ENCODE data around the gene KIF26B. TPM values are rescaled to one million over a fixed set of nuclear protein-coding genes. Genes with fewer than 3 reads are reported as not detected.

The KIF26B gene
- total RNA-seq, 4 donors from 2014 or later, result 3.6 to 7.0 (median 5.2) TPM

DNA sequence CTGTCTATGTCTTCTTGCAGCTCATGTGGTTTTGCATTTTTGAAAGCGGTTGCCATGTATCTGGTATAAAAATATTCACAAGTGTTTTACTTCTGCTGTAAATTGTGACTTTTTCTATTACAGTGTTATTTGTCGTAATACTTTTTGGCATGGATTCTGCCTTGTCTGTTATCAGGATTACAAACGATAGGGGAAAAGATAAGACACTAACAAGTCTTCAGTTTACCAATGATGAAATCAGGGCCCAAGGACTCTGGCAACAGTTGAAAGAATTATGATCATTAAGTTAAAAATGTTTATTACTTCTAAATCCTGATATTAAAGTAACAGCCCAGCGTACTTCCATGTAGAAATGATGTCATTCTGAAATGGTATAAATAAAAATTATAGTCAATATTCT lies 298.8 kb downstream of the KIF26B start:
- H3K9me3 ChIP-seq, result no peaks in the 10 kb centered on the region
- TF ChIP-seq, protein P1, sequence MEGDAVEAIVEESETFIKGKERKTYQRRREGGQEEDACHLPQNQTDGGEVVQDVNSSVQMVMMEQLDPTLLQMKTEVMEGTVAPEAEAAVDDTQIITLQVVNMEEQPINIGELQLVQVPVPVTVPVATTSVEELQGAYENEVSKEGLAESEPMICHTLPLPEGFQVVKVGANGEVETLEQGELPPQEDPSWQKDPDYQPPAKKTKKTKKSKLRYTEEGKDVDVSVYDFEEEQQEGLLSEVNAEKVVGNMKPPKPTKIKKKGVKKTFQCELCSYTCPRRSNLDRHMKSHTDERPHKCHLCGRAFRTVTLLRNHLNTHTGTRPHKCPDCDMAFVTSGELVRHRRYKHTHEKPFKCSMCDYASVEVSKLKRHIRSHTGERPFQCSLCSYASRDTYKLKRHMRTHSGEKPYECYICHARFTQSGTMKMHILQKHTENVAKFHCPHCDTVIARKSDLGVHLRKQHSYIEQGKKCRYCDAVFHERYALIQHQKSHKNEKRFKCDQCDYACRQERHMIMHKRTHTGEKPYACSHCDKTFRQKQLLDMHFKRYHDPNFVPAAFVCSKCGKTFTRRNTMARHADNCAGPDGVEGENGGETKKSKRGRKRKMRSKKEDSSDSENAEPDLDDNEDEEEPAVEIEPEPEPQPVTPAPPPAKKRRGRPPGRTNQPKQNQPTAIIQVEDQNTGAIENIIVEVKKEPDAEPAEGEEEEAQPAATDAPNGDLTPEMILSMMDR (IDR thresholded peaks at IDR 0.05), result no peak
- TF ChIP-seq POLR2A (IDR thresholded peaks at IDR 0.05) (no peak), EP300 (IDR thresholded peaks at IDR 0.05) (no peak), POLR2AphosphoS5 (IDR thresholded peaks at IDR 0.05) (no peak)
- no peak overlapping the region for H3K4me3 ChIP-seq
- peaks cover 4% of the 10 kb centered on the region for H3K27me3 ChIP-seq
- 63% methylated on average over 4 of the region's 4 CpGs for WGBS
- H3K27ac ChIP-seq, result no peak overlapping the region
- H3K36me3 ChIP-seq, result no peaks in the 10 kb centered on the region
- no peaks in the 10 kb centered on the region for H3K4me1 ChIP-seq
- DNase-seq (ENCODE audit: low spot score in 2 of 2), result no peak

DNA sequence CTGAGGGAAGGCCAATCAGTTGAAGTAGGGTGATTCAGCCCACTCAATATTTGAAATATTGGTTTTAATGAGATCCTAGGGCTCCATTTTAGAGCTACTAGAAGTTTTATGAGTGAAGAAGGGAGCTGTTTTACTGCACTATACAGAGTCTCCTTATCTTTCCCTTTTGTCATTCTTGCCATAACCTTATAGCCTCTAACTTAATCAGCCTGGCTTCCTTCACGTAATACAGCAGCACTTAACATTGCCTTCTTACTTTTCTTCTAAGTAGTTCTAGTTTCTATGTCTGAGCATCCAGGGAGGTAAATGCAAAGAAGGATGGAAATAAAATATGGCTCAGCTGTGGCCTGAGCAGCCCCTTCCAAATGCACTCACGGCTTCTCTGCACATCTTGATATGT lies 299.3 kb downstream of the KIF26B start:
- no peak overlapping the region for H3K27ac ChIP-seq
- TF ChIP-seq EP300 (IDR thresholded peaks at IDR 0.05), result no peak
- TF ChIP-seq POLR2AphosphoS5 (IDR thresholded peaks at IDR 0.05), result no peak
- TF ChIP-seq, protein P1 (IDR thresholded peaks at IDR 0.05), result no peak
- no peak for TF ChIP-seq POLR2A (IDR thresholded peaks at IDR 0.05)
- no peaks in the 10 kb centered on the region for H3K4me1 ChIP-seq
- peaks cover 4% of the 10 kb centered on the region for H3K27me3 ChIP-seq
- H3K4me3 ChIP-seq, result no peak overlapping the region
- no peaks in the 10 kb centered on the region for H3K36me3 ChIP-seq
- no peak for DNase-seq (ENCODE audit: low spot score in 2 of 2)
- no peaks in the 10 kb centered on the region for H3K9me3 ChIP-seq
- 95% methylated on average over 2 of the region's 2 CpGs for whole genome bisulfite sequencing

DNA sequence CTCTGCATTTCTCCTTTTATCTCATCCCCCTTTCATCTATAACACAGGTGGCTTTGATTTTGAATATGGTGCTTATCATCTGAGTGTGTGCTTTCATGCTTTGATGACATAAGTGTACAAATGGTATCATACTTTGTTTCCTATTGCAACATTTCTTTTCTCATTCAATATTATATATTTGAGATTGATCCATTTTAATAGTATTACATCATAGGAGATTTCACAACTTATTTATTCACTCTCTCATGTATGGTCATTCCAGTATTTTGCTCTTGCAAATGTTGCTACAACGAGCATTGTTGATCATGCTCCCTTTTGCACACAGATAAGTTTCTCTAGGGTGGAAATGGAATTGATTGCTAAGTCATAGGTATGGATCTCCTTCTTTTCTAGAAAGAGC lies 302.8 kb downstream of the KIF26B start:
- WGBS, result 92% methylated on average over 1 of the region's 1 CpG
- TF ChIP-seq EP300 (IDR thresholded peaks at IDR 0.05) (no peak), POLR2A (IDR thresholded peaks at IDR 0.05) (no peak), POLR2AphosphoS5 (IDR thresholded peaks at IDR 0.05) (no peak)
- TF ChIP-seq, protein P1 (IDR thresholded peaks at IDR 0.05), result no peak

DNA sequence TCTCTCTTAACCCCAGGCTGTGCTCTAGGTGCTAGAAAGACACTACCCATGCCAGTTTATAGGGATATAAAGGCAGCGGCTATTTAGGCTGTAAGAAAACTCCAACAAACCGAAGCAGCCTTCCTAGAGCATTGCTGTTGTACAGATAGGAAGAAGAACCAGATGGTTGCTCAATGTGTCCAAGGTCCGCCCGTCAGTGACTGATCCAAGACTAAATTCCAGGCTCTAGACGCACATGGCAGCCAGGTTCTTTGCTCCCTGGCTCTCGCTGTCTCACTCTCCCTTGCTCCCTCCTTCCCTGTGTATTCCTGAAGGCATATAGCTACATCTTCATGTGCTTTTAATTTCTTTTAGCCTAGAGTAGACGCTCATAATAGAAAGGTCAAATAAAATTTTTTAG lies 303.4 kb downstream of the KIF26B start:
- 32% methylated on average over 7 of the region's 7 CpGs for WGBS
- H3K4me1 ChIP-seq, result no peaks in the 10 kb centered on the region
- TF ChIP-seq, protein P1 (IDR thresholded peaks at IDR 0.05), result no peak
- no peak for TF ChIP-seq POLR2AphosphoS5 (IDR thresholded peaks at IDR 0.05)
- TF ChIP-seq EP300 (IDR thresholded peaks at IDR 0.05), result no peak
- no peak for TF ChIP-seq POLR2A (IDR thresholded peaks at IDR 0.05)

More for the DNA sequence above, 302.8 kb downstream of the KIF26B start:
- H3K9me3 ChIP-seq, result no peaks in the 10 kb centered on the region
- H3K4me3 ChIP-seq, result no peak overlapping the region
- H3K27ac ChIP-seq, result no peak overlapping the region
- H3K36me3 ChIP-seq, result no peaks in the 10 kb centered on the region
- DNase-seq (ENCODE audit: low spot score in 2 of 2), result no peak
- H3K27me3 ChIP-seq, result peaks cover 10% of the 10 kb centered on the region
- no peaks in the 10 kb centered on the region for H3K4me1 ChIP-seq

DNA sequence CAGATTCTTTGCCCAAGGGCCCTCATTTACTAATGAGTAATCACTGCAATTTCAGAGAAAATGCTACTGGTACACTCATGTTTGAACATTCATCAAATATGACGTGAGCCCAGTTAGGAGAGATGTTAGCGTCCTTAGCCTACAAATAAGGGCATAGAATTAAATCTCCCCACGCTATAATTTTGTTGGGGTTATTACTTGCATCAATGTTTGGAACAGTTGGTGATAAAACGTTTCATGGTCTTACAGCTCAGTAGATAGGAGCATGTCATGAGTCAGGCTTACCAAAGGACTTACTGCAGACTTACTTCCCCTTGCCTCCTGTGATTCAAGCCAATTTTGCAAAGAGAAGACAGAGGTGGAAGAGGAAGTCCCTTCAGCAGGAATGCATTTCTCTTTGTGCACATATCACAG lies 304.0 kb downstream of the KIF26B start:
- H3K27ac ChIP-seq, result no peak overlapping the region
- no peak for DNase-seq (ENCODE audit: low spot score in 2 of 2)
- H3K36me3 ChIP-seq, result no peaks in the 10 kb centered on the region
- H3K4me3 ChIP-seq, result no peak overlapping the region
- TF ChIP-seq, protein P1 (IDR thresholded peaks at IDR 0.05), result no peak
- no peak for TF ChIP-seq POLR2AphosphoS5 (IDR thresholded peaks at IDR 0.05)
- TF ChIP-seq EP300 (IDR thresholded peaks at IDR 0.05), result no peak
- no peak for TF ChIP-seq POLR2A (IDR thresholded peaks at IDR 0.05)
- H3K4me1 ChIP-seq, result no peaks in the 10 kb centered on the region
- peaks cover 10% of the 10 kb centered on the region for H3K27me3 ChIP-seq
- 37% methylated on average over 4 of the region's 4 CpGs for WGBS
- no peaks in the 10 kb centered on the region for H3K9me3 ChIP-seq

More for the DNA sequence above, 303.4 kb downstream of the KIF26B start:
- Histone ChIP-seq H3K9me3 (no peaks in the 10 kb centered on the region), H3K4me3 (no peak overlapping the region), H3K27ac (no peak overlapping the region), H3K27me3 (peaks cover 10% of the 10 kb centered on the region), H3K36me3 (no peaks in the 10 kb centered on the region)
- no peak for DNase-seq (ENCODE audit: low spot score in 2 of 2)

All from suprapubic skin (tissue), 4 donors.